Measurements from ENCODE around the gene ZNF232. TPM values are rescaled to one million over a fixed set of nuclear protein-coding genes. Genes with fewer than 3 reads are reported as not detected.

ZNF232 gene
- total and polyA plus RNA-seq, 8 donors: 2.8 to 7.1 (median 4.5) TPM

DNA sequence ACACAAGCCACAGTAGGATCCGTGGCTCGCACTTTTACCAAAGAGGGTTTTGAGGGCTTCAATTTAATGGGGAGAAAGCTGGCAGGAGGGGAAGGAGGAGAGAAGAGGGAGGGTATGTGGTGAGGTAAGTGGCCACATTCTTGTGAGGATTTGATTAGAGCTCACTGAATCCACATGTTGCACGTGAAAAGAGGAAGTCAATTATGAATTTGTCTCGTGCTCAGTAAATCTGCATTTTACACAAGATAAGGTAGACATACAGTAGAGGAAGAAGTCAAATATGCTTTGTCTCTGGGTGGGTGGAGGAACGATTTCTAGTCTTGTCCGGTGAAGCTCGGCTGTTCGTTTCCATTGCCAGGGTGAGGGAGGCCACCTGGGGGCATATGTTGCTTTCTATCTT, 862 bp downstream of the ZNF232 start:
- intact Hi-C loops (cut with DNase I): no loop called here
- H3K9me3 ChIP-seq: no peaks in the 10 kb centered on the region
- no peaks in the 10 kb centered on the region for H3K36me3 ChIP-seq
- H3K27ac ChIP-seq: no peak overlapping the region
- TF ChIP-seq, protein P1, sequence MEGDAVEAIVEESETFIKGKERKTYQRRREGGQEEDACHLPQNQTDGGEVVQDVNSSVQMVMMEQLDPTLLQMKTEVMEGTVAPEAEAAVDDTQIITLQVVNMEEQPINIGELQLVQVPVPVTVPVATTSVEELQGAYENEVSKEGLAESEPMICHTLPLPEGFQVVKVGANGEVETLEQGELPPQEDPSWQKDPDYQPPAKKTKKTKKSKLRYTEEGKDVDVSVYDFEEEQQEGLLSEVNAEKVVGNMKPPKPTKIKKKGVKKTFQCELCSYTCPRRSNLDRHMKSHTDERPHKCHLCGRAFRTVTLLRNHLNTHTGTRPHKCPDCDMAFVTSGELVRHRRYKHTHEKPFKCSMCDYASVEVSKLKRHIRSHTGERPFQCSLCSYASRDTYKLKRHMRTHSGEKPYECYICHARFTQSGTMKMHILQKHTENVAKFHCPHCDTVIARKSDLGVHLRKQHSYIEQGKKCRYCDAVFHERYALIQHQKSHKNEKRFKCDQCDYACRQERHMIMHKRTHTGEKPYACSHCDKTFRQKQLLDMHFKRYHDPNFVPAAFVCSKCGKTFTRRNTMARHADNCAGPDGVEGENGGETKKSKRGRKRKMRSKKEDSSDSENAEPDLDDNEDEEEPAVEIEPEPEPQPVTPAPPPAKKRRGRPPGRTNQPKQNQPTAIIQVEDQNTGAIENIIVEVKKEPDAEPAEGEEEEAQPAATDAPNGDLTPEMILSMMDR (IDR thresholded peaks at IDR 0.05): no peak
- FAIRE-seq (no peak), DNase-seq (peak in 1 of 6 donors; percentile 14), ATAC-seq (no peak)
- whole genome bisulfite sequencing, 2 donors: 18 to 26% methylated on average over 8 of the region's 8 CpGs
- H3K4me3 ChIP-seq: peak overlapping the region; percentile 70 to 92 (median 78)
- peaks cover 0 to 4% (median under 1%) of the 10 kb centered on the region in 4 donors for H3K27me3 ChIP-seq
- peaks cover 0 to 7% (median 0%) of the 10 kb centered on the region in 3 donors for H3K4me1 ChIP-seq

DNA sequence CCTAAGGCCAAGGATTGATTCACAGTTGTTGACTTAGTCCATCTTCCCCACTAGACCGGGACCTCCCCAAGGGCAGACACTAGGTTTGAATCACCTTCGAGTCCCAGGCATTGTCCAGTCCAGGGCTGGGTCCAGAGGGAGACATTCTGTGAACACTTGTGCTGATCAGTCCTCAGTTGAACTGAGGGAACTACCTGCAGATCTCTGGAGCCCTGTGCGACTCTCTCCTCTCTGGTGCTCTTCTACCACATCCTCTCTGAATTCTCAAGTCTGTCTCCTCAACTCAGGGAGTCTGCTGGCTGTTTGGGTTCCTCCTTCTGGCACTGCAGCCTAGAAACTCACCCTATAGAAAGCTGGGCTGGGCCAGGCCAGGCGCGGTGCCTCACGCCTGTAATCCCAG, 10.8 kb downstream of the ZNF232 start:
- H3K27ac ChIP-seq: no peak overlapping the region
- intact Hi-C loops (cut with DNase I): no loop called here
- ATAC-seq (no peak), FAIRE-seq (no peak), DNase-seq (no peak)
- no peaks in the 10 kb centered on the region for H3K4me1 ChIP-seq
- no peaks in the 10 kb centered on the region for H3K9me3 ChIP-seq
- WGBS, 2 donors: 77 to 79% methylated on average over 6 of the region's 6 CpGs
- TF ChIP-seq, protein P1 (IDR thresholded peaks at IDR 0.05): no peak
- no peak overlapping the region for H3K4me3 ChIP-seq
- no peaks in the 10 kb centered on the region for H3K36me3 ChIP-seq
- no peaks in the 10 kb centered on the region for H3K27me3 ChIP-seq

DNA sequence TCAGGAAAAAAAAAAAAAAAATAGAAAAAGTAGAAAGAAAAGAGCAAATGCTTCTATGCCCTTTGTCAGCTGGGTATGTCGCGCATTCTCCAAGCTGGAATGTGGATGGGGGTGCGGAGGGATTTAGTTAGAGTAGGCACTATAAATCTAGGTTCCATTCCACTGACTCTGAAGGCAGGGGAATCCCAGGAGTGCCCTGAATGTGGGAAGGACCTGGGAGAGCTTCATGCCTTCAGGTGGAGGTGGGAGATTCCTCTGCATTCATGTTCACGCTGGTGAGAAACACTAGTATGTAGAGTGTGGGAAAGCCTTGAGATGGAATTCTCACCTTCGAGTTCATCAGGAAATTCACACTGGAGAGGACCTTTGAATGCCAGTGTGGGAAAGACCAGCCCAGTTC, 12.4 kb downstream of the ZNF232 start:
- 76 to 79% methylated on average over 5 of the region's 5 CpGs for WGBS, 2 donors
- no peaks in the 10 kb centered on the region for H3K27me3 ChIP-seq
- no peak overlapping the region for H3K4me3 ChIP-seq
- intact Hi-C loops (cut with DNase I): no loop called here
- ATAC-seq (no peak), DNase-seq (no peak), FAIRE-seq (no peak)
- no peaks in the 10 kb centered on the region for H3K9me3 ChIP-seq
- no peaks in the 10 kb centered on the region for H3K36me3 ChIP-seq
- no peaks in the 10 kb centered on the region for H3K4me1 ChIP-seq
- TF ChIP-seq, protein P1 (IDR thresholded peaks at IDR 0.05): no peak
- H3K27ac ChIP-seq: no peak overlapping the region

DNA sequence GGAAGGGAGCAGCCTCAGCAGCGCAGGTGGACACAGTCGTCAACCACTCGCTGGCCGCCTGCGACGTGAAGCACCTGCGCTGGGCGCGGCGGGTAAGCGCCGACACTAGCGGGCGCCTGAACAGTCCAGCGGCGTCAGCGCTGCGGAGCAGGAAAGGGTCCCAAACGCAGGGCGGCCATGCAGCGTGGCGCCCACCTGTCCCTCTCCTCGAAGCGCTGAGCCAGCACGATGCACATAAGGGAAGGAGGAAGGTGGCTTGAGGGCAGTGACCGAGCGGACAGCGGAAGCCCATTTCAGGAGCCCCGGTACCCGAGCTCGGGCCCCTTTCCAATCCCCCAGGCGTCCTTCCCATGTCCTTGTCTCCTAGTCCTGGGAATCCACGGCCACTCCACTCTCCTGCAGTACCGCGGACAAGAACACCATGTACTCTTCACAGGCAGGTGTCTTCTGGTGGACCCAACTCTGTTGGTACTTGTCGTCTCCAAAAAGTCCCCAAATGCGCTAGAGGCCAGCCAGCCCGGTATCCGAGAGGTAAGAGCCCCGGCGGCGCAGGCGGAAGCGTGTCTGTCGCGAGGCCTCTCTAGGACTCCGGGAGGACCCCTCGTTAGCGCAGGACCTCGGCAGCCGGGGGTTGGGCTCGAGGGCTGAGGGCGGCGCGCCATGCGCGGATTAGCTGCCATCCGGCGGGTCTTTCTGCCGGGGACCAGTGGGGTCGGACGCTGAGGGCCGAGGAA, 14.4 kb downstream of the ZNF232 start:
- peak overlapping the region; percentile 3 to 68 (median 44) for H3K27ac ChIP-seq
- H3K9me3 ChIP-seq: peaks cover 0 to 5% (median 0%) of the 10 kb centered on the region in 4 donors
- no peak for FAIRE-seq
- intact Hi-C loops (cut with DNase I): no loop called here
- H3K27me3 ChIP-seq: no peaks in the 10 kb centered on the region
- WGBS, 2 donors: 1 to 3% methylated on average over 60 to 63 of the region's 63 CpGs
- TF ChIP-seq, protein P1 (IDR thresholded peaks at IDR 0.05): no peak
- peak; percentile 86 to 96 (median 88) for ATAC-seq
- DNase-seq: peak; percentile 56 to 85 (median 74)
- H3K36me3 ChIP-seq: peaks cover 0 to 7% (median 1%) of the 10 kb centered on the region in 3 donors
- H3K4me3 ChIP-seq: peak overlapping the region; percentile 6 to 53 (median 43)
- no peaks in the 10 kb centered on the region for H3K4me1 ChIP-seq

DNA sequence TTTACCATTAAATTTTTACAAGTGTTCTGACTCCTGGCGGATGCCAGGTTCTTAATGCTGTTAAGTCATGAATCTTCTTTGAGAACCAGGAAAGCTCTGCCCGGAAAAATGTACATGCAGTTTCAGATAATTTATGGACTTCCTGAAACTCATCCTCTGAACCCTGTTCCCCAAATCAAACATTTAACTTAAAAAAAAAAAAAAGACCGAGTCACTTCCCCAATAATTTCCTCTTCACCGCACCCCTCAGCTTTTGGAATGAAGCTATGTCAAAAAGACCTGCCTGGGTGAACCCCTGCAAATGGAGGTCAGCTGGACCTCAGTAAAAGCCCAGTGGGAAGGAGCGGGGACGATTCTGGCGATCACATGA, 15.0 kb downstream of the ZNF232 start:
- Histone ChIP-seq H3K27ac (peak overlapping the region in 3 of 4 donors; percentile 3 to 68 (median 50)), H3K4me3 (peak overlapping the region in 3 of 4 donors; percentile 42 to 53 (median 44))
- DNase-seq: no peak

More for the DNA sequence above, 15.0 kb downstream of the ZNF232 start:
- H3K9me3 ChIP-seq: peaks cover 0 to 9% (median 0%) of the 10 kb centered on the region in 4 donors
- ATAC-seq: no peak
- intact Hi-C loops (cut with DNase I): no loop called here
- WGBS, 2 donors: 20 to 22% methylated on average over 7 of the region's 7 CpGs
- H3K27me3 ChIP-seq: no peaks in the 10 kb centered on the region
- no peak for FAIRE-seq
- TF ChIP-seq, protein P1 (IDR thresholded peaks at IDR 0.05): no peak
- H3K4me1 ChIP-seq: no peaks in the 10 kb centered on the region
- H3K36me3 ChIP-seq: peaks cover 0 to 13% (median 7%) of the 10 kb centered on the region in 3 donors

Measured in pancreas (tissue), 10 donors.